Gastrocnemius medialis (tissue), 4 donors: ENCODE data around the gene CPSF3. TPM values are rescaled to one million over a fixed set of nuclear protein-coding genes. Genes with fewer than 3 reads are reported as not detected.
A peak's percentile ranks its signal among the peaks of the same experiment; 100 is the strongest.

ENCODE experiments used
- ATAC-seq, 2 donors: fragments of 150-250 bp; one replicate each; pipeline ENCODE4 v1.9.1; 2016
- DNase-seq, 2 donors: peaks; one replicate each; pipeline ENCODE4 v3.0.0-alpha.2; 2019
- H3K27ac ChIP-seq, 4 donors: fragments of 200-600 bp; sonication (generic); 1 replicate in 1 of 4; 2 replicates in 3 of 4; pipeline ENCODE4 v1.5.1; 2016 to 2018; ENCODE audit warnings: mild to moderate bottlenecking in 2 of 4, moderate library complexity in 1 of 4
- H3K27me3 ChIP-seq, 3 donors: fragments of 200-600 bp; sonication (generic) in 2 of 3; 1 replicate in 1 of 3; 2 replicates in 2 of 3; pipeline versions ENCODE4 v1.5.1 to v1.6.0; 2016 to 2019; ENCODE audit warnings: mild to moderate bottlenecking in 1 of 3, moderate library complexity in 1 of 3
- H3K36me3 ChIP-seq, 2 donors: fragments of 200-600 bp; sonication (generic) in 1 of 2; one replicate each; pipeline ENCODE4 v1.5.1; 2017 to 2018
- H3K4me1 ChIP-seq, 2 donors: fragments of 200-600 bp; sonication (generic) in 1 of 2; one replicate each; pipeline ENCODE4 v1.5.1; 2016 to 2017; ENCODE audit warnings: mild to moderate bottlenecking in 2 of 2
- H3K4me3 ChIP-seq, 4 donors: fragments of 200-600 bp; sonication (generic) in 3 of 4; 1 replicate in 1 of 4; 2 replicates in 3 of 4; pipeline ENCODE4 v1.5.1; 2016 to 2019; ENCODE audit warnings: mild to moderate bottlenecking in 2 of 4
- H3K9me3 ChIP-seq, 3 donors: fragments of 200-600 bp; sonication (generic) in 2 of 3; 1 replicate in 1 of 3; 2 replicates in 2 of 3; pipeline ENCODE4 v1.5.1; 2016 to 2019
- POLR2A ChIP-seq, 2 donors: fragments of 450-650 bp; IDR thresholded peaks; one replicate each; pipeline ENCODE4 v1.6.1; 2017; ENCODE audit warnings: antibody characterized with exemption in 2 of 2, mild to moderate bottlenecking in 2 of 2, moderate library complexity in 2 of 2
- in situ Hi-C, 4 donors: fragments of 200-750 bp; cut with MboI; loops; one replicate each; pipeline versions ENCODE4 v1.15.0 to v1.8.0; 2017; ENCODE audit warnings: low sequenced_read_pairs in 4 of 4
- intact Hi-C: fragments of 100-400 bp; cut with DNase I; formaldehyde crosslinking; loops from one replicate; pipeline ENCODE4 v1.15.1; 2023; ENCODE audit warnings: low total_unique reads
- total RNA-seq, 4 donors: library from RNA; depleted of rRNA; stranded (reverse); fragments of >200 nt; gene quantifications; one replicate each; pipeline versions ENCODE4 v1.1.0 to v1.2.3, GENCODE V29; 2016
- TF ChIP-seq, protein P1 (sequence below), 5 experiments: fragments of 450-650 bp in 3 of 5; fragments of 200-600 bp in 2 of 5; sonication (generic) in 2 of 5; IDR thresholded peaks in 4 of 5; conservative IDR thresholded peaks in 1 of 5; 1 replicate in 4 of 5; 2 replicates in 1 of 5; pipeline ENCODE4 v1.5.1; 2016 to 2019; ENCODE audit warnings: antibody characterized with exemption in 5 of 5, mild to moderate bottlenecking in 3 of 5, moderate library complexity in 3 of 5

The CPSF3 gene
- total RNA-seq, 4 donors from 2014 or later, result 20.9 to 51.8 (median 24.1) TPM

DNA sequence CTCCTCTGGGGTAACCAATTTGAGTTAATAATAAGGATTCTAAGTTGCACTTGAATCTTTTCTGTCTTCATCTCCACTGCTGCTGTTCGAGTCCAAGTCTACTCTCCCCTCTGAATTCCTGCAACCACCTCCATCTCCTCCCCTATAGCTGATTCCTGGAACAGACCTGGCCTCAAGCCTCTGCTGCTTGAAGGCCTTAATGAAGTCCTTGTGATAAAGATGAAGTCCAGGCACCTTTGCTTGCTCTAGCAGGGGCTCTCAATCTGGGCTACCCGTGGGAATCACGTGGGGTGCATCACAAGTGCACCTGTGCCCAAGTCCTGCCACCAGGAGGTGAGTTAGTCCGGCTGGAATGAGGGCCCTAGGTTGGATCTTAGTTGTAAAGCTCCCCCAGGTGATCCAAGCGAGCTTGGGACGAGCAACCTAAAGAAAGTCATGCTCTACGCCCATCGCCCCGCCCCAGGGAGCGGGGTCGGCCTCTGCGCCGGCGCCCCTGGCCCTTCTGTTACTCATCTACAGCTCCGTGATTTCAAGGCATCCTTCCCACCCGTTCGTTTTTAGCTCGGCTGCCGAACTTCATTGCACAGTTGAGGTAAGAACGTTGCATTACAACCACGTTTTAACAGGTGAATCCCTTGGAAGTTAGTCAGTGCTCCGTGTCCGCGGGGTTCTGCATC is 50.0 kb downstream of the CPSF3 start:
- peaks cover 0 to 15% of the 10 kb centered on the region in 2 donors for H3K36me3 ChIP-seq
- H3K27me3 ChIP-seq, result no peaks in the 10 kb centered on the region
- in situ Hi-C loops, result no loop called here
- ATAC-seq, result no peak
- TF ChIP-seq POLR2A (IDR thresholded peaks at IDR 0.05), result no peak
- TF ChIP-seq, protein P1, sequence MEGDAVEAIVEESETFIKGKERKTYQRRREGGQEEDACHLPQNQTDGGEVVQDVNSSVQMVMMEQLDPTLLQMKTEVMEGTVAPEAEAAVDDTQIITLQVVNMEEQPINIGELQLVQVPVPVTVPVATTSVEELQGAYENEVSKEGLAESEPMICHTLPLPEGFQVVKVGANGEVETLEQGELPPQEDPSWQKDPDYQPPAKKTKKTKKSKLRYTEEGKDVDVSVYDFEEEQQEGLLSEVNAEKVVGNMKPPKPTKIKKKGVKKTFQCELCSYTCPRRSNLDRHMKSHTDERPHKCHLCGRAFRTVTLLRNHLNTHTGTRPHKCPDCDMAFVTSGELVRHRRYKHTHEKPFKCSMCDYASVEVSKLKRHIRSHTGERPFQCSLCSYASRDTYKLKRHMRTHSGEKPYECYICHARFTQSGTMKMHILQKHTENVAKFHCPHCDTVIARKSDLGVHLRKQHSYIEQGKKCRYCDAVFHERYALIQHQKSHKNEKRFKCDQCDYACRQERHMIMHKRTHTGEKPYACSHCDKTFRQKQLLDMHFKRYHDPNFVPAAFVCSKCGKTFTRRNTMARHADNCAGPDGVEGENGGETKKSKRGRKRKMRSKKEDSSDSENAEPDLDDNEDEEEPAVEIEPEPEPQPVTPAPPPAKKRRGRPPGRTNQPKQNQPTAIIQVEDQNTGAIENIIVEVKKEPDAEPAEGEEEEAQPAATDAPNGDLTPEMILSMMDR (IDR thresholded peaks at IDR 0.05 in 4 of 5, conservative IDR thresholded peaks at IDR 0.05 in 1 of 5), result no peak
- no peaks in the 10 kb centered on the region for H3K9me3 ChIP-seq
- peak; percentile 7 to 33 for DNase-seq
- intact Hi-C loops, result loop anchor here (5.0 to 10.0 kb wide), 2 partner anchors 219 to 291 kb away; no protein-coding TSS in a partner anchor
- peaks cover 21 to 38% of the 10 kb centered on the region in 2 donors for H3K4me1 ChIP-seq
- peak overlapping the region; percentile 80 to 92 (median 91) for H3K27ac ChIP-seq
- H3K4me3 ChIP-seq, result peak overlapping the region; percentile 73 to 88 (median 79)

DNA sequence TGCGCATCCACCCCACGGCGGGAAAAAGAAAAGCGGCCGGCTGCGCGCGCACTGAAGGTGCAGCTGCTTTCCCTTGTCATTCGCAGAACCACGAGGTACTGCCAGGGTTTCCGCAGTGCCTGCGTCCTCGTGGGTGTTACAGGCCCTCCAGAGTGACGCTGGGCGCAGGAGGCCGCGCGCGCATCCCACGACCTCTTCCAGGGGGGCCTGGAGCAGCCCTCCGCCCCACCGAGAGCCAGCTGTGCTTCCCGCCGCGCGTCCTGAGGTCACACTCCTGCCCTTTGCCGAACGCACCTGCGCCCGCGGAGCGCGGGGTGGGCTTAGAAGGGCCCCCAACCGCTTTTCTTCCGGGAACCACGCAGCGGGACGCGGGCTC is 50.5 kb downstream of the CPSF3 start:
- Histone ChIP-seq H3K27ac (peak overlapping the region; percentile 80 to 92 (median 91)), H3K4me3 (peak overlapping the region; percentile 73 to 88 (median 79)), H3K36me3 (peaks cover 0 to 12% of the 10 kb centered on the region in 2 donors), H3K27me3 (no peaks in the 10 kb centered on the region), H3K9me3 (no peaks in the 10 kb centered on the region), H3K4me1 (peaks cover 21 to 43% of the 10 kb centered on the region in 2 donors)
- DNase-seq (peak; percentile 9 to 56), ATAC-seq (peak; percentile 13 to 39)
- TF ChIP-seq, protein P1 (IDR thresholded peaks at IDR 0.05 in 4 of 5, conservative IDR thresholded peaks at IDR 0.05 in 1 of 5), result no peak
- TF ChIP-seq POLR2A (IDR thresholded peaks at IDR 0.05), result no peak
- intact Hi-C loops (loop anchor here (2.0 to 10.0 kb wide), 3 partner anchors 51 to 291 kb away; partner anchors contain the start of genes CPSF3 and ITGB1BP1), in situ Hi-C loops (no loop called here)

DNA sequence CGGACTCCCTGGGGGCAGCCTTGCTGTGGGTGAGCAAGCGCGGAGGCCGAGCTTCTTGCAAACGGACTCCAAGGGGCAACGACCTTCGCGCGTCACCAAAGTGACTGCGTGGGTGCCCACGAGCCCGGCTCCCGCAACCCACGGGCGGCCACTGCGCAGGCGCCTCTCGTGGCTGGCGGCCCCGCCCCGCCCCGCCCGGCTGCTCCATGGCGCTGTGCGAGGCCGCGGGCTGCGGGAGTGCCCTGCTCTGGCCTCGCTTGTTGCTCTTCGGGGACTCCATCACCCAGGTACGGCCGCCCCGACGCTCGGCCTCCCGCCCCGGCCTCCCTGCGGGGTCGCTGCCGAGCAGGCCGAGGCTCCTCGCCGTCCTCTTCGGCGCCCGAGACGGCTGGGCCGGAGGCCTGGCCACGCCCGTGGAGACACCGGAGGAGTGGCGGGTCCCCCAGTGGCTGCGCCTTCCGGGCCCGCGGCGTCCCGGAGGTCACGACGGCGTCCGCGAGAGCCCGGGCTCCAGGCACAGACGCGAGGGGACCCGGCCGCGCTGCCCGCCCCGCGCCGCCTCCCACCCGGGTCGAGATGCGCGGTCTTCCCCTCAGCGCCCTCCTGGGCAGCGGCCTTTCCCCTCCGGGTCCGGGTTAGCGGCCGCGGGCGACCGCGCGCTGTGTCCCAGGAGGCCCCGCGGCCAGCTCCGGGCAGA is 51.1 kb downstream of the CPSF3 start, which contains the start of gene IAH1:
TSS of gene IAH1 (plus strand) at position 191 of the 697 bp plus-strand sequence. CDS start at position 207, 16 bp downstream.
- Histone ChIP-seq H3K27ac (peak within 1 kb of the TSS; percentile 80 to 92 (median 91)), H3K4me3 (peak within 1 kb of the TSS; percentile 73 to 88 (median 79)), H3K4me1 (peaks cover 21 to 46% of the 10 kb centered on the region in 2 donors), H3K36me3 (peaks cover 0 to 8% of the 10 kb centered on the region in 2 donors), H3K27me3 (no peaks in the 10 kb centered on the region), H3K9me3 (no peaks in the 10 kb centered on the region)
- intact Hi-C loops, result loop anchor here (1.0 to 10.0 kb wide), 5 partner anchors 52 to 290 kb away; partner anchors contain the start of genes ADAM17, CPSF3 and ITGB1BP1
- in situ Hi-C loops, result no loop called here
- DNase-seq (peak; percentile 22 to 49), ATAC-seq (peak; percentile 79 to 81)
- TF ChIP-seq POLR2A (IDR thresholded peaks at IDR 0.05), result peak; percentile 52 to 59
- TF ChIP-seq, protein P1 (IDR thresholded peaks at IDR 0.05 in 4 of 5, conservative IDR thresholded peaks at IDR 0.05 in 1 of 5), result no peak

DNA sequence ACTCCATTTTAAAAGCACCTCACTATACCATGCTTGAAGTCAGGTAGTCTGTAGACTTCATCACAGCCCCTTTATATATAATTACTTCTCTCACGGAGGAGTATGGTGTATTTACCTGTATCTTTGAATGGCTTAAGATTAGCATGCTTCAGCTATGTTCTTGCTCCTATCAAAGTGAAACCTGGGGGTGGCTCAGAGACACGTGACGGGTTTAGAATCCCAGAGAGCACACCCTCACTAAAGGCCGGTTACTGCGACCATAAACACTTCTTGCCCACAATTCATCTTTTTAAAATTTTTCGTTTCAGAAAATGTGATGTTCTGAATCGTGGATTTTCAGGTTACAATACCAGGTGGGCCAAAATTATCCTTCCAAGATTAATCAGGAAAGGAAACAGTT is 54.5 kb downstream of the CPSF3 start:
- Histone ChIP-seq H3K4me1 (peaks cover 21 to 46% of the 10 kb centered on the region in 2 donors), H3K9me3 (no peaks in the 10 kb centered on the region), H3K27ac (peak overlapping the region in 3 of 4 donors; percentile 1 to 92 (median 25)), H3K4me3 (no peak overlapping the region), H3K36me3 (peaks cover 8 to 31% of the 10 kb centered on the region in 2 donors), H3K27me3 (no peaks in the 10 kb centered on the region)
- DNase-seq (no peak), ATAC-seq (no peak)
- intact Hi-C loops, result loop anchor here (5.0 to 10.0 kb wide), 2 partner anchors 149 to 287 kb away; no protein-coding TSS in a partner anchor
- in situ Hi-C loops, result no loop called here
- no peak for TF ChIP-seq POLR2A (IDR thresholded peaks at IDR 0.05)
- TF ChIP-seq, protein P1 (IDR thresholded peaks at IDR 0.05 in 4 of 5, conservative IDR thresholded peaks at IDR 0.05 in 1 of 5), result no peak
